ENCODE measurements around the gene ZNF780A.
A peak's percentile ranks its signal among the peaks of the same experiment; 100 is the strongest.
"Not testable (repeated sequence)": the region's sequence is repeated elsewhere in the genome, so short reads cannot be mapped to it uniquely, and the experiment has no call there.

Gene ZNF780A

GRCh38 chr19:40090241-40091204, at the start of gene ZNF780A:
TSS of gene ZNF780A (minus strand) at chr19:40090943. CDS start at chr19:40084753, 6,190 bp downstream.
- ATAC-seq (replicated peaks; ENCODE audit: extremely low read depth, poor library complexity, severe bottlenecking) (peak; percentile 94), DNase-seq (ENCODE audit: low spot score in 2 of 2) (peak; percentile 45 to 52)
- Mint-ChIP-seq H3K27me3 (peaks cover 21% of the 10 kb centered on the region), H3K4me3 (peak within 1 kb of the TSS; percentile 98), H3K27ac (ENCODE audit: low read depth) (peak within 1 kb of the TSS; percentile 100), H3K4me1 (peaks cover 45% of the 10 kb centered on the region), H3K9me3 (no peaks in the 10 kb centered on the region), H3K36me3 (ENCODE audit: insufficient read depth) (peaks cover 12% of the 10 kb centered on the region)

GRCh38 chr19:40139533-40140287, 49.0 kb upstream of the ZNF780A start:
- H3K9me3 Mint-ChIP-seq, result no peaks in the 10 kb centered on the region
- ATAC-seq (replicated peaks; ENCODE audit: extremely low read depth, poor library complexity, severe bottlenecking), result no peak

GRCh38 chr19:40136818-40137217, 46.1 kb upstream of the ZNF780A start:
- ATAC-seq (replicated peaks; ENCODE audit: extremely low read depth, poor library complexity, severe bottlenecking) (no peak), DNase-seq (ENCODE audit: low spot score in 2 of 2) (no peak)
- peaks cover 7% of the 10 kb centered on the region for H3K4me1 Mint-ChIP-seq

More at GRCh38 chr19:40139533-40140287, 49.0 kb upstream of the ZNF780A start:
- Mint-ChIP-seq H3K4me3 (no peak overlapping the region), H3K4me1 (peaks cover 21% of the 10 kb centered on the region), H3K27me3 (peaks cover 11% of the 10 kb centered on the region), H3K27ac (ENCODE audit: low read depth) (no peak overlapping the region), H3K36me3 (ENCODE audit: insufficient read depth) (peaks cover 2% of the 10 kb centered on the region)
- DNase-seq (ENCODE audit: low spot score in 2 of 2), result no peak

GRCh38 chr19:40134866-40135265, 44.1 kb upstream of the ZNF780A start:
- Mint-ChIP-seq H3K4me3 (no peak overlapping the region), H3K4me1 (peaks cover 4% of the 10 kb centered on the region), H3K9me3 (peaks cover under 1% of the 10 kb centered on the region), H3K27ac (ENCODE audit: low read depth) (no peak overlapping the region), H3K36me3 (ENCODE audit: insufficient read depth) (peaks cover 1% of the 10 kb centered on the region), H3K27me3 (peaks cover 30% of the 10 kb centered on the region)
- DNase-seq (ENCODE audit: low spot score in 2 of 2) (no peak), ATAC-seq (replicated peaks; ENCODE audit: extremely low read depth, poor library complexity, severe bottlenecking) (no peak)

More at GRCh38 chr19:40136818-40137217, 46.1 kb upstream of the ZNF780A start:
- H3K36me3 Mint-ChIP-seq (ENCODE audit: insufficient read depth), result peaks cover 2% of the 10 kb centered on the region
- no peak overlapping the region for H3K27ac Mint-ChIP-seq (ENCODE audit: low read depth)
- peaks cover 11% of the 10 kb centered on the region for H3K27me3 Mint-ChIP-seq
- H3K9me3 Mint-ChIP-seq, result no peaks in the 10 kb centered on the region
- no peak overlapping the region for H3K4me3 Mint-ChIP-seq

GRCh38 chr19:40133491-40133890, 42.7 kb upstream of the ZNF780A start:
- DNase-seq (ENCODE audit: low spot score in 2 of 2) (no peak), ATAC-seq (replicated peaks; ENCODE audit: extremely low read depth, poor library complexity, severe bottlenecking) (no peak)
- H3K36me3 Mint-ChIP-seq (ENCODE audit: insufficient read depth), result no peaks in the 10 kb centered on the region
- no peak overlapping the region for H3K27ac Mint-ChIP-seq (ENCODE audit: low read depth)
- H3K27me3 Mint-ChIP-seq, result peaks cover 37% of the 10 kb centered on the region
- no peaks in the 10 kb centered on the region for H3K4me1 Mint-ChIP-seq
- H3K4me3 Mint-ChIP-seq, result no peak overlapping the region
- peaks cover 5% of the 10 kb centered on the region for H3K9me3 Mint-ChIP-seq

GRCh38 chr19:40130013-40130412, 39.3 kb upstream of the ZNF780A start:
- H3K9me3 Mint-ChIP-seq, result peaks cover 5% of the 10 kb centered on the region
- peaks cover 55% of the 10 kb centered on the region for H3K27me3 Mint-ChIP-seq
- H3K4me1 Mint-ChIP-seq, result no peaks in the 10 kb centered on the region

GRCh38 chr19:40129425-40129824, 38.7 kb upstream of the ZNF780A start:
- H3K4me1 Mint-ChIP-seq, result no peaks in the 10 kb centered on the region

More at GRCh38 chr19:40130013-40130412, 39.3 kb upstream of the ZNF780A start:
- ATAC-seq (replicated peaks; ENCODE audit: extremely low read depth, poor library complexity, severe bottlenecking), result no peak
- Mint-ChIP-seq H3K4me3 (no peak overlapping the region), H3K27ac (ENCODE audit: low read depth) (no peak overlapping the region), H3K36me3 (ENCODE audit: insufficient read depth) (no peaks in the 10 kb centered on the region)
- no peak for DNase-seq (ENCODE audit: low spot score in 2 of 2)

GRCh38 chr19:40128991-40129390, 38.2 kb upstream of the ZNF780A start:
- peaks cover 5% of the 10 kb centered on the region for H3K9me3 Mint-ChIP-seq
- H3K27me3 Mint-ChIP-seq, result peaks cover 61% of the 10 kb centered on the region
- H3K4me1 Mint-ChIP-seq, result no peaks in the 10 kb centered on the region
- ATAC-seq (replicated peaks; ENCODE audit: extremely low read depth, poor library complexity, severe bottlenecking), result no peak
- DNase-seq (ENCODE audit: low spot score in 2 of 2), result no peak
- no peak overlapping the region for H3K27ac Mint-ChIP-seq (ENCODE audit: low read depth)
- no peaks in the 10 kb centered on the region for H3K36me3 Mint-ChIP-seq (ENCODE audit: insufficient read depth)
- no peak overlapping the region for H3K4me3 Mint-ChIP-seq

More at GRCh38 chr19:40129425-40129824, 38.7 kb upstream of the ZNF780A start:
- no peak overlapping the region for H3K4me3 Mint-ChIP-seq
- peaks cover 61% of the 10 kb centered on the region for H3K27me3 Mint-ChIP-seq
- ATAC-seq (replicated peaks; ENCODE audit: extremely low read depth, poor library complexity, severe bottlenecking) (no peak), DNase-seq (ENCODE audit: low spot score in 2 of 2) (no peak)
- H3K9me3 Mint-ChIP-seq, result peaks cover 5% of the 10 kb centered on the region
- H3K27ac Mint-ChIP-seq (ENCODE audit: low read depth), result no peak overlapping the region
- no peaks in the 10 kb centered on the region for H3K36me3 Mint-ChIP-seq (ENCODE audit: insufficient read depth)

GRCh38 chr19:40119380-40119779, 28.6 kb upstream of the ZNF780A start:
- DNase-seq (ENCODE audit: low spot score in 2 of 2) (no peak), ATAC-seq (replicated peaks; ENCODE audit: extremely low read depth, poor library complexity, severe bottlenecking) (no peak)
- Mint-ChIP-seq H3K4me3 (no peak overlapping the region), H3K9me3 (peaks cover 8% of the 10 kb centered on the region), H3K4me1 (peaks cover 5% of the 10 kb centered on the region), H3K27me3 (peaks cover 13% of the 10 kb centered on the region), H3K36me3 (ENCODE audit: insufficient read depth) (peaks cover 4% of the 10 kb centered on the region), H3K27ac (ENCODE audit: low read depth) (no peak overlapping the region)

- not testable (repeated sequence) for ATAC-seq (replicated peaks; ENCODE audit: extremely low read depth, poor library complexity, severe bottlenecking); H3K36me3 Mint-ChIP-seq (ENCODE audit: insufficient read depth); H3K9me3 Mint-ChIP-seq; H3K27ac Mint-ChIP-seq (ENCODE audit: low read depth); H3K4me3 Mint-ChIP-seq; DNase-seq (ENCODE audit: low spot score in 2 of 2); H3K4me1 Mint-ChIP-seq
- H3K27me3 Mint-ChIP-seq, result peaks cover 13% of the 10 kb centered on the region
Observed at GRCh38 chr19:40118638-40119037, 27.9 kb upstream of the ZNF780A start.

- H3K27me3 Mint-ChIP-seq, result peaks cover 8% of the 10 kb centered on the region
- H3K36me3 Mint-ChIP-seq (ENCODE audit: insufficient read depth), result peaks cover 4% of the 10 kb centered on the region
- no peak overlapping the region for H3K27ac Mint-ChIP-seq (ENCODE audit: low read depth)
- H3K4me1 Mint-ChIP-seq, result peaks cover 5% of the 10 kb centered on the region
- no peak for DNase-seq (ENCODE audit: low spot score in 2 of 2)
- peaks cover 5% of the 10 kb centered on the region for H3K9me3 Mint-ChIP-seq
- H3K4me3 Mint-ChIP-seq, result no peak overlapping the region
- no peak for ATAC-seq (replicated peaks; ENCODE audit: extremely low read depth, poor library complexity, severe bottlenecking)
Observed at GRCh38 chr19:40116075-40116474, 25.3 kb upstream of the ZNF780A start.

GRCh38 chr19:40114119-40114518, 23.4 kb upstream of the ZNF780A start:
- not testable (repeated sequence) for ATAC-seq (replicated peaks; ENCODE audit: extremely low read depth, poor library complexity, severe bottlenecking); H3K27ac Mint-ChIP-seq (ENCODE audit: low read depth); H3K4me1 Mint-ChIP-seq

More at GRCh38 chr19:40114119-40114518, 23.4 kb upstream of the ZNF780A start:
- H3K36me3 Mint-ChIP-seq (ENCODE audit: insufficient read depth); H3K27me3 Mint-ChIP-seq; H3K4me3 Mint-ChIP-seq; DNase-seq (ENCODE audit: low spot score in 2 of 2); H3K9me3 Mint-ChIP-seq: not testable (repeated sequence)
